Measurements from ENCODE around the gene KDM8. TPM values are rescaled to one million over a fixed set of nuclear protein-coding genes. Genes with fewer than 3 reads are reported as not detected.

Gene KDM8
- total RNA-seq, 1 experiment from 2014 or later, result 5.3 TPM

DNA sequence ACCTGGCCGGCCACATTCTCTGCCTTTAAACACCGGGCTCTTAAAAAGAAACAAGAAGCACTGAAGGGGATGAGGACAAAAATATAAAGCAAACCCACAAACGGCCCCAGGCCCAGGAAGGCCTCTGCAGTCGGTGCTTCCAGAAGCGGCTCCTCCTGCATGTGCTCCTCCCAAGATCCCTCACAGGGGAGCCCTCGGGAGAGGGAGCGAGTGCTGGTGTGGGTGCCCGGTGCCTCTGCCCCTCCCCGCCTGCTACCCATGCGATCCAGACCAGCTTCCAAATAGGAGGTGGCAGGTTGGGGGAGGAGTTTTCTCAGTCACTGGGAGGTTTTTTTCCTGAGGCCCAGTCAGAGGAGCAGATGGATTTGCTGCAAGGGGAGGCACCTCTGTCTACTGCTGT is 15.8 kb downstream of the KDM8 start (continued):
- TF ChIP-seq, protein P1, sequence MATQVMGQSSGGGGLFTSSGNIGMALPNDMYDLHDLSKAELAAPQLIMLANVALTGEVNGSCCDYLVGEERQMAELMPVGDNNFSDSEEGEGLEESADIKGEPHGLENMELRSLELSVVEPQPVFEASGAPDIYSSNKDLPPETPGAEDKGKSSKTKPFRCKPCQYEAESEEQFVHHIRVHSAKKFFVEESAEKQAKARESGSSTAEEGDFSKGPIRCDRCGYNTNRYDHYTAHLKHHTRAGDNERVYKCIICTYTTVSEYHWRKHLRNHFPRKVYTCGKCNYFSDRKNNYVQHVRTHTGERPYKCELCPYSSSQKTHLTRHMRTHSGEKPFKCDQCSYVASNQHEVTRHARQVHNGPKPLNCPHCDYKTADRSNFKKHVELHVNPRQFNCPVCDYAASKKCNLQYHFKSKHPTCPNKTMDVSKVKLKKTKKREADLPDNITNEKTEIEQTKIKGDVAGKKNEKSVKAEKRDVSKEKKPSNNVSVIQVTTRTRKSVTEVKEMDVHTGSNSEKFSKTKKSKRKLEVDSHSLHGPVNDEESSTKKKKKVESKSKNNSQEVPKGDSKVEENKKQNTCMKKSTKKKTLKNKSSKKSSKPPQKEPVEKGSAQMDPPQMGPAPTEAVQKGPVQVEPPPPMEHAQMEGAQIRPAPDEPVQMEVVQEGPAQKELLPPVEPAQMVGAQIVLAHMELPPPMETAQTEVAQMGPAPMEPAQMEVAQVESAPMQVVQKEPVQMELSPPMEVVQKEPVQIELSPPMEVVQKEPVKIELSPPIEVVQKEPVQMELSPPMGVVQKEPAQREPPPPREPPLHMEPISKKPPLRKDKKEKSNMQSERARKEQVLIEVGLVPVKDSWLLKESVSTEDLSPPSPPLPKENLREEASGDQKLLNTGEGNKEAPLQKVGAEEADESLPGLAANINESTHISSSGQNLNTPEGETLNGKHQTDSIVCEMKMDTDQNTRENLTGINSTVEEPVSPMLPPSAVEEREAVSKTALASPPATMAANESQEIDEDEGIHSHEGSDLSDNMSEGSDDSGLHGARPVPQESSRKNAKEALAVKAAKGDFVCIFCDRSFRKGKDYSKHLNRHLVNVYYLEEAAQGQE (IDR thresholded peaks at IDR 0.05; ENCODE audit: low read depth), result no peak
- TF ChIP-seq POLR2AphosphoS5 (IDR thresholded peaks at IDR 0.05; ENCODE audit: low read depth, low read length) (no peak), EZH2phosphoT487 (IDR thresholded peaks at IDR 0.05; ENCODE audit: borderline replicate concordance) (no peak), ZFX (IDR thresholded peaks at IDR 0.05) (no peak), EGR1 (IDR thresholded peaks at IDR 0.05; ENCODE audit: low read depth) (no peak), SIN3A (IDR thresholded peaks at IDR 0.05; ENCODE audit: low read depth) (no peak)

DNA sequence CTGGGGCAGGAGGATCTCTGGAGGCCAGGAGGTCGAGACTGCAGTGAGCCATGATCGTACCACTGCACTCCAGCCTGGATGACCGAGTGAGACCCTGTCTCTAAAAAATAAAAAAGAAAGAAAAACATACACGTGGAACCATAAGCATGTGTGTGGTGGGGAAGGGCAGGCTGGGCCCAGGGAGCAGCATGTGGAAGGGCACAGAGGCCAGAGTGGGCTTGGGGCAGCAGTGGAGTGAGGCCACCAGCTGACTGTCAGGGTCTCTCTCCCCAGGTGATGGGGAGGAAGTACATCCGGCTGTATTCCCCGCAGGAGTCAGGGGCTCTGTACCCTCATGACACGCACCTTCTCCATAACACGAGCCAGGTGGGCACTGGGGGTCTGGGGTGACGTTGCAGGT is 16.8 kb downstream of the KDM8 start:
- ChIA-PET CTCF (no interaction called here), RAD21 (ENCODE audit: low non-redundant PET in 1 of 2, low total read pairs in 2 of 2, uncharacterized antibody in 2 of 2, unreplicated experiment in 2 of 2) (no interaction called here), POLR2A (no interaction called here)
- Histone ChIP-seq H3K4me2 (ENCODE audit: low read length) (no peak overlapping the region), H3K4me1 (ENCODE audit: control insufficient read depth in 1 of 2, insufficient read depth in 2 of 2, low read length in 2 of 2) (peaks cover 8 to 14% of the 10 kb centered on the region in 2 experiments; a peak in 3 of 4 replicates), H4K20me1 (ENCODE audit: insufficient read depth) (no peaks in the 10 kb centered on the region), H3K9ac (ENCODE audit: low read length) (no peak overlapping the region), H3K36me3 (ENCODE audit: control insufficient read depth in 1 of 2, insufficient read depth in 2 of 2, low read length in 2 of 2) (no peaks in the 10 kb centered on the region; a peak in 1 of 4 replicates), H3K9me2 (ENCODE audit: insufficient read depth) (no peaks in the 10 kb centered on the region), H3K4me3 (replicated peaks in 1 of 2; ENCODE audit: low read depth in 1 of 2, low read length in 2 of 2) (no peak overlapping the region), H3K27ac (ENCODE audit: low read depth, low read length) (no peak overlapping the region), H3K79me2 (ENCODE audit: insufficient read depth, low read length) (no peaks in the 10 kb centered on the region), H2AFZ (ENCODE audit: low read depth, low read length, poor library complexity, severe bottlenecking) (no peak overlapping the region), H3K9me3 (ENCODE audit: control insufficient read depth in 1 of 2, insufficient read depth in 1 of 2, low read depth in 1 of 2, low read length in 2 of 2) (no peaks in the 10 kb centered on the region), H3K27me3 (ENCODE audit: insufficient read depth, low read length) (no peaks in the 10 kb centered on the region)
- intact Hi-C loops (cut with micrococcal nuclease), result no loop called here
- TF ChIP-seq ELF1 (IDR thresholded peaks at IDR 0.05; ENCODE audit: borderline replicate concordance, low read depth), result no peak
- no peak for TF ChIP-seq EZH2phosphoT487 (IDR thresholded peaks at IDR 0.05; ENCODE audit: borderline replicate concordance)
- TF ChIP-seq JUND (IDR thresholded peaks at IDR 0.05), result no peak
- no peak for TF ChIP-seq CBX3 (IDR thresholded peaks at IDR 0.05; ENCODE audit: low read depth)
- no peak for TF ChIP-seq POLR2A (IDR thresholded peaks at IDR 0.05; ENCODE audit: borderline replicate concordance, extremely low read depth, insufficient read depth, insufficient read length)
- TF ChIP-seq FOSL1 (IDR thresholded peaks at IDR 0.05; ENCODE audit: low read depth), result no peak
- TF ChIP-seq, protein P2, sequence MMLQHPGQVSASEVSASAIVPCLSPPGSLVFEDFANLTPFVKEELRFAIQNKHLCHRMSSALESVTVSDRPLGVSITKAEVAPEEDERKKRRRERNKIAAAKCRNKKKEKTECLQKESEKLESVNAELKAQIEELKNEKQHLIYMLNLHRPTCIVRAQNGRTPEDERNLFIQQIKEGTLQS (IDR thresholded peaks at IDR 0.05), result no peak
- TF ChIP-seq POLR2AphosphoS5 (IDR thresholded peaks at IDR 0.05; ENCODE audit: low read depth, low read length), result no peak
- TF ChIP-seq TCF7L2 (IDR thresholded peaks at IDR 0.05; ENCODE audit: borderline replicate concordance, extremely low read depth, insufficient read depth, insufficient read length), result no peak
- ATAC-seq, result no peak
- no TSS peak for BruUV-seq (replicated peaks)
- no peak for DNase-seq (ENCODE audit: low read depth, low spot score)

Data from HCT116 (cell line).